H9 (cell line): ENCODE data around the gene ZNF587. TPM values are rescaled to one million over a fixed set of nuclear protein-coding genes. Genes with fewer than 3 reads are reported as not detected.

Source experiments
- DNase-seq: peaks from one replicate; pipeline ENCODE4 v3.0.0-alpha.2; 2017
- H2AFZ ChIP-seq: one replicate; pipeline ENCODE4 v1.6.1; 2013; ENCODE audit warnings: mild to moderate bottlenecking, low read length, control low read depth, moderate library complexity
- H2AK5ac ChIP-seq: 2 replicates; pipeline ENCODE4 v1.6.1; 2013; ENCODE audit warnings: low read length, control low read depth, mixed read lengths; ENCODE audit not compliant: insufficient read length
- H2BK120ac ChIP-seq: one replicate; pipeline ENCODE4 v1.6.1; 2013; ENCODE audit warnings: low read depth, mild to moderate bottlenecking, low read length, control low read depth, inconsistent platforms; ENCODE audit not compliant: poor library complexity, severe bottlenecking
- H2BK12ac ChIP-seq: 2 replicates; pipeline ENCODE4 v1.6.1; 2013; ENCODE audit warnings: low read length, control low read depth, mixed read lengths, low read depth; ENCODE audit not compliant: insufficient read length
- H2BK15ac ChIP-seq: 2 replicates; pipeline ENCODE4 v1.6.1; 2013; ENCODE audit warnings: low read depth, low read length, control low read depth
- H2BK20ac ChIP-seq: one replicate; pipeline ENCODE4 v1.6.1; 2013; ENCODE audit warnings: low read depth, mild to moderate bottlenecking, low read length, control low read depth, inconsistent platforms; ENCODE audit not compliant: poor library complexity, severe bottlenecking
- H2BK5ac ChIP-seq: 2 replicates; pipeline ENCODE4 v1.6.1; 2013; ENCODE audit warnings: low read length, control low read depth, mixed read lengths; ENCODE audit not compliant: insufficient read length
- H3K14ac ChIP-seq: 2 replicates; pipeline ENCODE4 v1.6.1; 2013; ENCODE audit warnings: low read length, control low read depth; ENCODE audit not compliant: insufficient read depth
- H3K18ac ChIP-seq: 2 replicates; pipeline ENCODE4 v1.6.1; 2013; ENCODE audit warnings: low read depth, mild to moderate bottlenecking, mixed read lengths, low read length, control low read depth; ENCODE audit not compliant: insufficient read length
- H3K23ac ChIP-seq: 2 replicates; pipeline ENCODE4 v1.6.1; 2013; ENCODE audit warnings: low read length, control low read depth, mixed read lengths, low read depth; ENCODE audit not compliant: insufficient read length
- H3K23me2 ChIP-seq: 2 replicates; pipeline ENCODE4 v1.6.1; 2013; ENCODE audit warnings: low read depth, mild to moderate bottlenecking, mixed read lengths, low read length, control low read depth; ENCODE audit not compliant: insufficient read length, poor library complexity, severe bottlenecking
- H3K27ac ChIP-seq: 2 replicates; pipeline ENCODE4 v1.5.1; 2013; ENCODE audit warnings: low read length, control low read depth, mixed read lengths, low read depth; ENCODE audit not compliant: insufficient read length
- H3K27me3 ChIP-seq: 2 replicates; pipeline ENCODE4 v1.6.1; 2013; ENCODE audit warnings: low read length, control low read depth, inconsistent platforms; ENCODE audit not compliant: insufficient read depth
- H3K4ac ChIP-seq: 2 replicates; pipeline ENCODE4 v1.6.1; 2013; ENCODE audit warnings: low read depth, mild to moderate bottlenecking, control low read depth, inconsistent platforms, low read length, moderate library complexity
- H3K4me1 ChIP-seq: 2 replicates; pipeline ENCODE4 v1.6.1; 2013; ENCODE audit warnings: low read length, control low read depth, inconsistent platforms; ENCODE audit not compliant: insufficient read depth
- H3K4me2 ChIP-seq: 2 replicates; pipeline ENCODE4 v1.6.1; 2013; ENCODE audit warnings: low read length, control low read depth, mixed read lengths; ENCODE audit not compliant: insufficient read length, insufficient read depth
- H3K56ac ChIP-seq: 2 replicates; pipeline ENCODE4 v1.6.1; 2013; ENCODE audit warnings: low read depth, mild to moderate bottlenecking, mixed read lengths, low read length, control low read depth; ENCODE audit not compliant: insufficient read length
- H3K79me1 ChIP-seq: 2 replicates; pipeline ENCODE4 v1.6.1; 2013; ENCODE audit warnings: low read depth, mild to moderate bottlenecking, moderate library complexity, low read length, control low read depth, inconsistent platforms; ENCODE audit not compliant: insufficient read depth, poor library complexity, severe bottlenecking
- H3K79me2 ChIP-seq: 2 replicates; pipeline ENCODE4 v1.6.1; 2013; ENCODE audit warnings: low read length, control low read depth, inconsistent platforms; ENCODE audit not compliant: insufficient read depth
- H3K9ac ChIP-seq: 2 replicates; pipeline ENCODE4 v1.6.1; 2013; ENCODE audit warnings: low read length, control low read depth, mixed read lengths; ENCODE audit not compliant: insufficient read length; ENCODE audit errors: extremely low read depth
- H3K9me3 ChIP-seq: one replicate; pipeline ENCODE4 v1.6.1; 2013; ENCODE audit warnings: low read depth, low read length, inconsistent platforms; ENCODE audit not compliant: control insufficient read depth
- H3T11ph ChIP-seq: one replicate; pipeline ENCODE4 v1.6.1; 2013; ENCODE audit warnings: mild to moderate bottlenecking, low read length, control low read depth, inconsistent platforms
- H4K20me1 ChIP-seq: one replicate; pipeline ENCODE4 v1.6.1; 2013; ENCODE audit not compliant: control insufficient read depth, insufficient read length, insufficient read depth
- H4K5ac ChIP-seq: 2 replicates; pipeline ENCODE4 v1.6.1; 2013; ENCODE audit warnings: low read depth, mild to moderate bottlenecking, mixed read lengths, low read length, control low read depth; ENCODE audit not compliant: insufficient read length
- H4K8ac ChIP-seq: replicated peaks from 2 replicates; pipeline ENCODE4 v1.6.1; 2013; ENCODE audit warnings: low read length, control low read depth, mixed read lengths, low read depth; ENCODE audit not compliant: insufficient read length
- H4K91ac ChIP-seq: 2 replicates; pipeline ENCODE4 v1.6.1; 2013; ENCODE audit warnings: low read depth, mild to moderate bottlenecking, moderate library complexity, mixed read lengths, low read length, control low read depth; ENCODE audit not compliant: insufficient read length
- H3K27ac Mint-ChIP-seq, 3 experiments: 2 replicates in 2 of 3; 3 replicates in 1 of 3; pipeline ENCODE4 v1.8.0; 2020 to 2021; ENCODE audit warnings: mixed read lengths in 3 of 3, mild to moderate bottlenecking in 1 of 3, moderate library complexity in 1 of 3
- H3K27me3 Mint-ChIP-seq: 2 replicates; pipeline ENCODE4 v1.8.0; 2021; ENCODE audit warnings: low read depth, mild to moderate bottlenecking, moderate library complexity, mixed read lengths
- H3K36me3 Mint-ChIP-seq, 3 experiments: 2 replicates in 2 of 3; 3 replicates in 1 of 3; pipeline ENCODE4 v1.8.0; 2020 to 2021; ENCODE audit warnings: low read depth in 3 of 3, mixed read lengths in 3 of 3; ENCODE audit not compliant: insufficient read depth in 1 of 3
- H3K4me1 Mint-ChIP-seq, 2 experiments: 2 replicates each; pipeline ENCODE4 v1.8.0; 2020; ENCODE audit warnings: mixed read lengths in 2 of 2
- H3K4me3 Mint-ChIP-seq, 2 experiments: 2 replicates in 1 of 2; 3 replicates in 1 of 2; pipeline ENCODE4 v1.8.0; 2020 to 2021; ENCODE audit warnings: mild to moderate bottlenecking in 2 of 2, mixed read lengths in 2 of 2, moderate library complexity in 1 of 2
- H3K9me3 Mint-ChIP-seq, 2 experiments: 2 replicates in 1 of 2; 3 replicates in 1 of 2; pipeline ENCODE4 v1.8.0; 2020; ENCODE audit warnings: mild to moderate bottlenecking in 2 of 2, mixed read lengths in 2 of 2, moderate library complexity in 1 of 2
- WGBS: extraction: QIAGEN DNeasy Blood & Tissue Kit; methylation state at CpG from one replicate; pipeline ENCODE4 v1.1.7; 2013; ENCODE audit warnings: missing lambda C conversion rate, low lambda C conversion rate, mixed read lengths; ENCODE audit not compliant: insufficient read length; ENCODE audit errors: extremely low coverage; 5-methylcytosine and 5-hydroxymethylcytosine counted together
- total RNA-seq: library from RNA; stranded (reverse); gene quantifications from 2 replicates; pipeline ENCODE4 v1.2.1, GENCODE V29; 2021
- TF ChIP-seq, protein P1 (sequence below): fragments of 200-600 bp; sonication (generic); conservative IDR thresholded peaks from 3 replicates; pipeline ENCODE4 v1.8.0; 2021; ENCODE audit warnings: antibody characterized with exemption, mild to moderate bottlenecking

ZNF587 gene
- total RNA-seq, 1 experiment from 2014 or later: 40.0 TPM

DNA sequence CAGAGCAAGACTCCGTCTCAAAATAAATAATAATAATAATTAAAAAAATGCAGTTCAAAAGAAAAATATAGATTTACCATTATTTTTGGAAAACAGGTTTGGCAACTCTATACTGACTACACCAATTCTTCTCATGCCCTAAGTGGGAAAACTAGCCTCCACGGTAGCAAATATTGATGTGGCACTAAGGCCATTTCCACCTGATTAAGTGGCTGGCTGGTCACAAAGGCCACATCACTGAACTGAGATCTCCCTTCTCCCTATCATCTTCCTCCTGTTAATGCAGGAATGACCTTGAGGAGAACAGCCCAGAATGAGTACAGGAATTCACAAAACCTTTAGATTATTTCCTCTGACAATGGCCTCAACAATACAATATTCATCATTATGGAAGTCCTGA is 20.6 kb downstream of the ZNF587 start:
- Histone ChIP-seq H3K23ac (no peak overlapping the region), H2BK12ac (no peak overlapping the region), H2AFZ (no peak overlapping the region), H3K4ac (no peak overlapping the region), H2BK5ac (no peak overlapping the region), H3K27me3 (0 out of 2 replicates have a peak, but pooled peaks cover 2% of the 10 kb centered on the region), H3K9ac (no peak overlapping the region), H3K79me2 (peaks cover 10% of the 10 kb centered on the region; the same call in 1 of the 2 replicates), H3K18ac (no peak overlapping the region), H4K20me1 (no peaks in the 10 kb centered on the region), H4K8ac (no peak overlapping the region), H3K4me2 (no peak overlapping the region), H4K91ac (no peak overlapping the region), H2AK5ac (no peak overlapping the region), H3K4me1 (no peaks in the 10 kb centered on the region), H2BK20ac (no peak overlapping the region), H3K79me1 (no peaks in the 10 kb centered on the region), H3K9me3 (peaks cover 32% of the 10 kb centered on the region), H2BK15ac (no peak overlapping the region), H3K14ac (no peak overlapping the region), H2BK120ac (no peak overlapping the region), H4K5ac (no peak overlapping the region), H3K56ac (no peak overlapping the region), H3T11ph (no peak overlapping the region), H3K27ac (no peak overlapping the region), H3K23me2 (no peaks in the 10 kb centered on the region)
- Mint-ChIP-seq H3K27ac (no peak overlapping the region), H3K27me3 (peaks cover 3% of the 10 kb centered on the region; the same call in 1 of the 2 replicates), H3K9me3 (peaks cover 43 to 45% of the 10 kb centered on the region in 2 experiments), H3K4me3 (no peak overlapping the region), H3K4me1 (0 out of 4 replicates have a peak, but pooled peaks cover 0 to 4% of the 10 kb centered on the region in 2 experiments), H3K36me3 (peaks cover 70 to 89% (median 89%) of the 10 kb centered on the region in 3 experiments)
- WGBS: no CpG with 5 or more reads among the region's 2 CpGs
- TF ChIP-seq, protein P1, sequence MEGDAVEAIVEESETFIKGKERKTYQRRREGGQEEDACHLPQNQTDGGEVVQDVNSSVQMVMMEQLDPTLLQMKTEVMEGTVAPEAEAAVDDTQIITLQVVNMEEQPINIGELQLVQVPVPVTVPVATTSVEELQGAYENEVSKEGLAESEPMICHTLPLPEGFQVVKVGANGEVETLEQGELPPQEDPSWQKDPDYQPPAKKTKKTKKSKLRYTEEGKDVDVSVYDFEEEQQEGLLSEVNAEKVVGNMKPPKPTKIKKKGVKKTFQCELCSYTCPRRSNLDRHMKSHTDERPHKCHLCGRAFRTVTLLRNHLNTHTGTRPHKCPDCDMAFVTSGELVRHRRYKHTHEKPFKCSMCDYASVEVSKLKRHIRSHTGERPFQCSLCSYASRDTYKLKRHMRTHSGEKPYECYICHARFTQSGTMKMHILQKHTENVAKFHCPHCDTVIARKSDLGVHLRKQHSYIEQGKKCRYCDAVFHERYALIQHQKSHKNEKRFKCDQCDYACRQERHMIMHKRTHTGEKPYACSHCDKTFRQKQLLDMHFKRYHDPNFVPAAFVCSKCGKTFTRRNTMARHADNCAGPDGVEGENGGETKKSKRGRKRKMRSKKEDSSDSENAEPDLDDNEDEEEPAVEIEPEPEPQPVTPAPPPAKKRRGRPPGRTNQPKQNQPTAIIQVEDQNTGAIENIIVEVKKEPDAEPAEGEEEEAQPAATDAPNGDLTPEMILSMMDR: no peak
- no peak for DNase-seq
